GM19467 (cell line): ENCODE measurements around the gene PACSIN2.

Source experiments
- ATAC-seq: cut with Tn5 transposase; IDR thresholded peaks from one replicate; pipeline ENCODE4 v1.9.1; 2021; ENCODE audit warnings: mild to moderate bottlenecking, moderate library complexity; ENCODE audit not compliant: unreplicated experiment

The PACSIN2 gene

DNA sequence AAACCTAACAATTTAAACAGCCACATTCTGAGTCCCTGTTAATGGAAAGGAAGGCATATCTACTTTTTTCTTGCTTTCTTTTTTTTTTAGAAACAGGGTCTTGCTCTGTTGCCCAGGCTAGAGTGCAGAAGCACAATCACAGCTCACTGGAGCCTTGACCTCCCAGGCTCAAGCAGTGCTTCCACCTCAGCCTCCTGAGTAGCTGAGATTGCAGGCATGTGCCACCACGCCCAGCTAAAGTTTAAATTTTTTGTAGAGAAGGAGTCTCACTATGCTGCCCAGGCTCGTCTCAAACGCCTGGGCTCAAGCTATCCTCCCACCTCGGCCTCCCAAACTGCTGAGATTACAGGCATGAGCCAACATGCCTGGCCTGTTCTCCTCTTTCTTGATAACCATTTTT, 183.2 kb downstream of the PACSIN2 start:
- no peak for ATAC-seq

DNA sequence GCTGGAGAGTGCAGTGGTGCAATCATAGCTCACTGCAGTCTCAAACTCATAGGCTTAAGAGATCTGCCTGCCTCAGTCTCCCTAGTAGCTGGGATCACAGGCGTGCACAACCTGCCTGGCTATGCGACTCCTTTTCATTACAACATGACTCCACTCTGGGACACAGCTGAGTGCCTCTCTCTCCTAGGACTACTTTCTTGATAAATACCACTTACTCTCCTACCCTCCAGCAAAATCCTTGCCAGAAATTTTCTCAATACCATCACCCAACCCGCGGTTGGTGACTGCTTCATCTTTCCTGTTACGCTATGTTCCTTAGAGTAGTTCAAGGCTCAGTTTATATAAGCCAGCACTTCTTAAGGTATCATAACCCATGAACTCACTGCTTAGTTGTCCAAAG, 184.8 kb downstream of the PACSIN2 start:
- ATAC-seq = no peak

DNA sequence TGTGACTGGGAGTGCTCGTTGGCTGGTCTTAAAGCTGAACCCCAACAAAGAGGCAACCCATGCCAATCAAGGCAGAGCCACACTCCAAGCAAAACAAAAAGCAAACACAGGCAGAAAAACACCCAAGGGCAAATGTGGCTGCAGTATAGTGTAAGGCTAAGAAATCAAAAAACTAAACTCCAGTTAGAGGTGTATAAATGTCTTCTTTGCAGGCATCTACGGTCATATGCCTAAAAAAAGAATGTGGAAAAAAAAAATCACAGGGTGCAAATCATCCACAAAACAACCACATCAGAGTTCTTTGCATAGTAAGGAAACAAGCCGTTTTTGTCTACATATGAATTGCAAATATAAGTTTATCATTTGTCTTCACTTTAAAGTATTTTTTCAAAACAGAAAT, 185.6 kb downstream of the PACSIN2 start:
- no peak for ATAC-seq

DNA sequence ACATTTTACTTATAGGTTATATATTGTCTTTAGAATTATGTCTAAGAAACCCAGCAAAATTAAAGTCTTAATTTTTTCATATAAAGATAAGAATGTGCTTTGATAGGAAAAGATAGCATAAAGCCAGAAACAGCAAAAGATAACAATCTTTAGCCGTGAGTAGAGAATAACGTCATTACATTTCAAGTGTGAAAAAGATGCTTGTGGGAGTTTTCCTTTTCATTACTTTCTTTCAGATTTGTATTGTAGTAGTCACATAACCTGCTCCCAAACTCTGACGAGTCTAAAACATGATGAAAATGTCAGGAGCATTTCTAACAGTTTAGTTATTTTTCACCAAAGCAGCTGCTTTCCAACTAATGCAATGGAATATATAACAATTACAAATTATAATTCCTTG, 189.2 kb downstream of the PACSIN2 start:
- no peak for ATAC-seq

DNA sequence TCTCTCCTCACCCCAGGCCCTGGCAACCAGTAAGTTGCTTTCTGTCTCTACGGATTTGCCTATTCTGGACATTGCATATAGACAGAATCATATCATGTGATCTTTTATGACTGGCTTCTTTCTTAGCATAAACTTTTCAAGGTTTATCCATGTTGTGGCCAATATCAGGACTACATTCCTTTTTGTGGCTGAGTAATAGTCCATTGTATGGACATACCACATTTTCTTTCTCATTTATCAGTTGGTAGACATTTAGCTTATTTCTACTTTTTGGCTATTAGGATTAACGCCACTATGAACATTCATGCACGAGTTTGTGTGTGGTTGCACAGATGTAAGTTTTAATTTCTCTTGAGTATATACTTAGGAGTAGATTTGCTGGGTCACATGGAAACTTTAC, 193.6 kb downstream of the PACSIN2 start:
- ATAC-seq = no peak

DNA sequence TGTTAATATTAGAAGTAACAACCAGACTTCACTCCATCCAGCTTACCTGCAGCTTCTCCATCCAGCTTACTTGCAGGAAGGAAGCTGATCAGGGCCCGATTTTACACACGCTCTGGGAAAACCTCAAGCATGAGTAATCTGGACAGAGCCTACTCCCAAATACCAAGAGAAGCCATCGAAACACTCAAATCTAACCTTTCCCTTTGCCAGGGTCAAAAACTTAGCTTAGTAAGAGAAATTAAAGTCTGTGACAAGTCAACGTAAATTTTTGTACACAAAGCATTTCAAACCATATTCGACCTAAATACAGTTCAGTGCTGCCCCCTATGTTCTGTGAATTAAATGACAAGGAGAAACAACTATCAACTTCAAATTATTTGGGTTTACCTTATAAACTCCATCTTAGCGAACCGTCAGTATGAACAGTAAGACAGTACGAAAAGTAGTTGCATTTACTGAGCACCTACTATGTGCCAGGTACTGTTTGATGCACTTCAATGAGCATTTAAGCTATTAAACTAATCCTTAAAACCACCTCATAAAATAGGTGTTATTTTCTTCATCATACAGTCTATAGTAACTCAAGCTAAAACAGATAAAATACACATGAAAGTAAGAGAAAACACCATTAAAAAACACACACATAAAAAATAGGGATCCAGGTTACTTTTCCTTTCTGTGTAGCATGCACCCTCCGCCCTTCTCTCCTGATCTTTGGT, 194.7 kb downstream of the PACSIN2 start:
- ATAC-seq = no peak
